Breast epithelium (tissue), 3 donors: ENCODE data around the gene HNRNPUL2.
"Not testable (repeated sequence)": the region's sequence is repeated elsewhere in the genome, so short reads cannot be mapped to it uniquely, and the experiment has no call there.

Experiments
- POLR2AphosphoS5 ChIP-seq, 3 donors: sonication (generic); formaldehyde crosslinking; IDR thresholded peaks; one replicate each; pipeline ENCODE4 v1.6.1; 2017; ENCODE audit warnings: antibody characterized with exemption in 3 of 3
- TF ChIP-seq, protein P1 (sequence below), 3 donors: fragments of 450-650 bp; IDR thresholded peaks; one replicate each; pipeline ENCODE4 v1.5.1; 2016 to 2017; ENCODE audit warnings: antibody characterized with exemption in 3 of 3, mild to moderate bottlenecking in 3 of 3, moderate library complexity in 3 of 3

DNA sequence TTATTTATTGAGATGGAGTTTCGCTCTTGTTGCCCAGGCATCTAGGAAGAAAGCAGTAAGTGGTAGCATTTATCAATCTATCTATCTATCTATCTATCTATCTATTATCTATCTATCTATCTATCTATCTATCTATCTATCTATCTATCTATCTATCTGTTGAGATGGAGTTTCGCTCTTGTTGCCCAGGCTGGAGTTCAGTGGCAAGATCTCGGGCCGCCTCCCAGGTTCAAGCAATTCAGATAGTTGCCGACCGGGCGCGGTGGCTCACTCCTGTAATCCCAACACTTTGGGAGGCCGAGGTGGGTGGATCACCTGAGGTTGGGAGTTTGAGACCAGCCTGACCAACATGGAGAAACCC, 33.6 kb upstream of the HNRNPUL2 start:
- TF ChIP-seq, protein P1, sequence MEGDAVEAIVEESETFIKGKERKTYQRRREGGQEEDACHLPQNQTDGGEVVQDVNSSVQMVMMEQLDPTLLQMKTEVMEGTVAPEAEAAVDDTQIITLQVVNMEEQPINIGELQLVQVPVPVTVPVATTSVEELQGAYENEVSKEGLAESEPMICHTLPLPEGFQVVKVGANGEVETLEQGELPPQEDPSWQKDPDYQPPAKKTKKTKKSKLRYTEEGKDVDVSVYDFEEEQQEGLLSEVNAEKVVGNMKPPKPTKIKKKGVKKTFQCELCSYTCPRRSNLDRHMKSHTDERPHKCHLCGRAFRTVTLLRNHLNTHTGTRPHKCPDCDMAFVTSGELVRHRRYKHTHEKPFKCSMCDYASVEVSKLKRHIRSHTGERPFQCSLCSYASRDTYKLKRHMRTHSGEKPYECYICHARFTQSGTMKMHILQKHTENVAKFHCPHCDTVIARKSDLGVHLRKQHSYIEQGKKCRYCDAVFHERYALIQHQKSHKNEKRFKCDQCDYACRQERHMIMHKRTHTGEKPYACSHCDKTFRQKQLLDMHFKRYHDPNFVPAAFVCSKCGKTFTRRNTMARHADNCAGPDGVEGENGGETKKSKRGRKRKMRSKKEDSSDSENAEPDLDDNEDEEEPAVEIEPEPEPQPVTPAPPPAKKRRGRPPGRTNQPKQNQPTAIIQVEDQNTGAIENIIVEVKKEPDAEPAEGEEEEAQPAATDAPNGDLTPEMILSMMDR (IDR thresholded peaks at IDR 0.05), result not testable (repeated sequence)
- TF ChIP-seq POLR2AphosphoS5 (IDR thresholded peaks at IDR 0.05), result not testable (repeated sequence)
